HCT116 (cell line): ENCODE results near the gene SCTR.

Experiments used
- ATF3 ChIP-seq: IDR thresholded peaks from 2 replicates; pipeline ENCODE4 v1.6.1; 2012
- CBX3 ChIP-seq: IDR thresholded peaks from 2 replicates; pipeline ENCODE4 v1.6.1; 2012; ENCODE audit warnings: low read depth
- CTCF ChIP-seq, 3 experiments: fragments of 200-600 bp in 1 of 3; sonication (generic) in 1 of 3; IDR thresholded peaks in 2 of 3; conservative IDR thresholded peaks in 1 of 3; 2 replicates each; pipeline ENCODE4 v1.5.1; 2012 to 2017; ENCODE audit warnings: low read depth in 2 of 3, low read length in 2 of 3, antibody characterized with exemption in 1 of 3, borderline replicate concordance in 1 of 3, control low read depth in 1 of 3, mild to moderate bottlenecking in 1 of 3, mixed read lengths in 1 of 3, mixed run types in 1 of 3, moderate library complexity in 1 of 3; ENCODE audit not compliant: insufficient read depth in 1 of 3
- ELF1 ChIP-seq: IDR thresholded peaks from 2 replicates; pipeline ENCODE4 v1.6.1; 2012; ENCODE audit warnings: low read depth, borderline replicate concordance
- EZH2phosphoT487 ChIP-seq: fragments of 200-600 bp; IDR thresholded peaks from 2 replicates; pipeline ENCODE4 v1.6.1; 2018; ENCODE audit warnings: antibody characterized with exemption, borderline replicate concordance
- MAX ChIP-seq: IDR thresholded peaks from 2 replicates; pipeline ENCODE4 v1.6.1; 2012
- POLR2A ChIP-seq: IDR thresholded peaks from 2 replicates; pipeline ENCODE4 v1.7.0; 2011; ENCODE audit warnings: borderline replicate concordance; ENCODE audit not compliant: insufficient read depth, insufficient read length; ENCODE audit errors: extremely low read depth
- REST ChIP-seq: IDR thresholded peaks from 2 replicates; pipeline ENCODE4 v1.6.1; 2012; ENCODE audit warnings: low read depth
- SRF ChIP-seq: IDR thresholded peaks from 2 replicates; pipeline ENCODE4 v1.6.1; 2012; ENCODE audit warnings: low read depth

GRCh38 chr2:119422360-119423107, 101.7 kb downstream of the SCTR start:
- no peak for TF ChIP-seq CTCF (IDR thresholded peaks at IDR 0.05 in 2 of 3, conservative IDR thresholded peaks at IDR 0.05 in 1 of 3; ENCODE audit: borderline replicate concordance in 1 of 3, insufficient read depth in 1 of 3, low read depth in 2 of 3, low read length in 2 of 3)
- no peak for TF ChIP-seq POLR2A
- no peak for TF ChIP-seq ATF3
- no peak for TF ChIP-seq CBX3
- TF ChIP-seq REST = no peak
- no peak for TF ChIP-seq EZH2phosphoT487
- no peak for TF ChIP-seq SRF
- no peak for TF ChIP-seq ELF1
- no peak for TF ChIP-seq MAX
